PC-9 (cell line): ENCODE results near the gene GPLD1. TPM values are rescaled to one million over a fixed set of nuclear protein-coding genes. Genes with fewer than 3 reads are reported as not detected.

ENCODE experiments used
- BruUV-seq: library from RNA; stranded (reverse); fragments of 400-500 nt; replicated peaks from 2 replicates; lab custom pipeline; 2021; lab: Mats Ljungman, UMichigan
- CTCF ChIA-PET: fragments of 300-600 bp; sonication (Branson Sonifier 250); formaldehyde crosslinking; loops from one replicate; lab custom pipeline; 2022; ENCODE audit warnings: antibody characterized with exemption; lab: Charles Lee
- POLR2A ChIA-PET: fragments of 300-600 bp; sonication (Branson Sonifier 250); formaldehyde crosslinking; loops from one replicate; lab custom pipeline; 2022; ENCODE audit warnings: antibody characterized with exemption; ENCODE audit not compliant: unreplicated experiment; lab: Charles Lee
- DNase-seq, 2 experiments: peaks; one replicate each; pipeline versions ENCODE4 v3.0.0 to v3.0.0-alpha.2; 2015 to 2022; ENCODE audit warnings: mixed read lengths in 1 of 2
- H2AFZ ChIP-seq: fragments of 200-600 bp; sonication (generic); 2 replicates; pipeline ENCODE4 v1.8.1; 2017; ENCODE audit warnings: antibody characterized with exemption
- H3F3A ChIP-seq: fragments of 200-600 bp; sonication (generic); 2 replicates; pipeline ENCODE4 v1.8.1; 2017; ENCODE audit warnings: antibody characterized with exemption, mild to moderate bottlenecking, low read depth; ENCODE audit not compliant: insufficient read depth
- H3K27ac ChIP-seq: fragments of 200-600 bp; sonication (generic); 2 replicates; pipeline ENCODE4 v1.6.1; 2016; ENCODE audit warnings: mixed run types
- H3K27me3 ChIP-seq: fragments of 200-600 bp; sonication (generic); 2 replicates; pipeline ENCODE4 v1.6.1; 2016; ENCODE audit warnings: low read depth, mixed run types; ENCODE audit not compliant: insufficient read depth
- H3K36me3 ChIP-seq: fragments of 200-600 bp; sonication (generic); 2 replicates; pipeline ENCODE4 v1.6.1; 2016; ENCODE audit warnings: low read depth, mixed run types
- H3K4me1 ChIP-seq: fragments of 200-600 bp; sonication (generic); replicated peaks from 2 replicates; pipeline ENCODE4 v1.6.1; 2016; ENCODE audit warnings: mixed run types; ENCODE audit not compliant: insufficient read depth
- H3K4me2 ChIP-seq: fragments of 200-600 bp; sonication (generic); 2 replicates; pipeline ENCODE4 v1.6.1; 2017; ENCODE audit warnings: mixed run types
- H3K4me3 ChIP-seq: fragments of 200-600 bp; sonication (generic); 2 replicates; pipeline ENCODE4 v1.6.1; 2016; ENCODE audit warnings: mixed run types
- H3K79me2 ChIP-seq: fragments of 200-600 bp; sonication (generic); 2 replicates; pipeline ENCODE4 v1.6.1; 2017; ENCODE audit warnings: low read depth, mixed run types
- H3K9me2 ChIP-seq: fragments of 200-600 bp; sonication (generic); 2 replicates; pipeline ENCODE4 v1.8.1; 2017; ENCODE audit warnings: mild to moderate bottlenecking; ENCODE audit not compliant: insufficient read depth
- H3K9me3 ChIP-seq: fragments of 200-600 bp; sonication (generic); 2 replicates; pipeline ENCODE4 v1.8.1; 2016; ENCODE audit warnings: low read depth; ENCODE audit not compliant: insufficient read depth
- H4K20me1 ChIP-seq: fragments of 200-600 bp; sonication (generic); 2 replicates; pipeline ENCODE4 v1.8.1; 2017; ENCODE audit not compliant: insufficient read depth
- EZH2 ChIP-seq: fragments of 200-600 bp; sonication (generic); IDR thresholded peaks from 2 replicates; pipeline ENCODE4 v1.8.0; 2017; ENCODE audit warnings: antibody characterized with exemption, low read depth
- intact Hi-C: fragments of 100-400 bp; cut with micrococcal nuclease; formaldehyde crosslinking; loops from one replicate; pipeline ENCODE4 v1.10.0; 2022; ENCODE audit not compliant: unreplicated experiment
- total RNA-seq: library from RNA; stranded (reverse); gene quantifications from 2 replicates; pipeline ENCODE4 v1.2.3, GENCODE V29; 2021
- TF ChIP-seq, protein P1 (sequence below): fragments of 200-600 bp; sonication (generic); conservative IDR thresholded peaks from 2 replicates; pipeline ENCODE4 v1.6.1; 2017; ENCODE audit warnings: mixed run types, antibody characterized with exemption, mild to moderate bottlenecking, moderate library complexity

Gene GPLD1
- total RNA-seq, 1 experiment from 2014 or later: 2.0 TPM

DNA sequence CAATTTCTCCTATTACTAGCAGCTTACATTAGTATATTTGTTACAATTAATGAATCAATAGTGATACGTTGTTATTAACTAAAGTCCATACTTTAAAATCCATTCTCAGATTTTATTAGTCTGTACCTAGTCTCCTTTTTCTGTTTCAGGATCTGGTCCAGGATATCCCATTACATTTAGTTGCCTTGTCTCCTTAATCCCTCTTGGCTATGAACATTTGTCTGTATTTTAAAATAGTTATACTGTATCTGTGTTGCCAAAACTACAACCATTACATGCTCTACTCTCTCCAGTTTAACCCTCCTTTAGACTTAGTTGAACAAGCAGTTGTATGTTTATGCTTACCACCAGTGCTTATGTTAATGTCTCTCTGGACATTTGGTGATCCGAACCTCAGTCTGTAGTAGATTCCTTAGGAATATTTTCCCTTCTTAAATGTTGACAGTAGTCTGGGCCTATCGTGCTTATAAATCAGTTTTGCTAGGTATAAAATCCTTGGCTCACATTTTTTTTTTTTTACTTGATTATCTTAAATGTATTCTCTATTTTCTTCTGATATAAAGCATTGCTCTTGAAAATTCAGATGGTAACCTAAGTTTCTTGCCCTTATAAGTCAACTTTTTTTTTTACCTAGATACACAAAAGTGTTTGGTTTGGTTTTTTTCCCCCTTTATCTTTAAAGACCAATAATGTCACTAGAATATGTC lies 17.6 kb upstream of the GPLD1 start:
- no peak for DNase-seq
- no peak overlapping the region for H3K4me2 ChIP-seq
- no peaks in the 10 kb centered on the region for H3K79me2 ChIP-seq
- peaks cover 4% of the 10 kb centered on the region; the same call in 1 of the 2 replicates for H3K36me3 ChIP-seq
- H3K4me1 ChIP-seq: peaks cover 28% of the 10 kb centered on the region
- H3K4me3 ChIP-seq: no peak overlapping the region
- TF ChIP-seq, protein P1, sequence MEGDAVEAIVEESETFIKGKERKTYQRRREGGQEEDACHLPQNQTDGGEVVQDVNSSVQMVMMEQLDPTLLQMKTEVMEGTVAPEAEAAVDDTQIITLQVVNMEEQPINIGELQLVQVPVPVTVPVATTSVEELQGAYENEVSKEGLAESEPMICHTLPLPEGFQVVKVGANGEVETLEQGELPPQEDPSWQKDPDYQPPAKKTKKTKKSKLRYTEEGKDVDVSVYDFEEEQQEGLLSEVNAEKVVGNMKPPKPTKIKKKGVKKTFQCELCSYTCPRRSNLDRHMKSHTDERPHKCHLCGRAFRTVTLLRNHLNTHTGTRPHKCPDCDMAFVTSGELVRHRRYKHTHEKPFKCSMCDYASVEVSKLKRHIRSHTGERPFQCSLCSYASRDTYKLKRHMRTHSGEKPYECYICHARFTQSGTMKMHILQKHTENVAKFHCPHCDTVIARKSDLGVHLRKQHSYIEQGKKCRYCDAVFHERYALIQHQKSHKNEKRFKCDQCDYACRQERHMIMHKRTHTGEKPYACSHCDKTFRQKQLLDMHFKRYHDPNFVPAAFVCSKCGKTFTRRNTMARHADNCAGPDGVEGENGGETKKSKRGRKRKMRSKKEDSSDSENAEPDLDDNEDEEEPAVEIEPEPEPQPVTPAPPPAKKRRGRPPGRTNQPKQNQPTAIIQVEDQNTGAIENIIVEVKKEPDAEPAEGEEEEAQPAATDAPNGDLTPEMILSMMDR: no peak
- TF ChIP-seq EZH2: no peak
- no peaks in the 10 kb centered on the region for H3K9me2 ChIP-seq
- H3K27ac ChIP-seq: no peak overlapping the region
- no TSS peak for BruUV-seq
- intact Hi-C loops: no loop called here
- H3K9me3 ChIP-seq: no peaks in the 10 kb centered on the region; the same call in 1 of the 2 replicates
- H3F3A ChIP-seq: peaks cover 28% of the 10 kb centered on the region
- CTCF ChIA-PET: no interaction called here
- H3K27me3 ChIP-seq: no peaks in the 10 kb centered on the region
- no peaks in the 10 kb centered on the region for H4K20me1 ChIP-seq
- POLR2A ChIA-PET: no interaction called here
- H2AFZ ChIP-seq: no peak overlapping the region

- POLR2A ChIA-PET: interaction anchor here (0.7 kb wide), 2 partner anchors 59 to 887 kb away, joined by 3 read pairs; no protein-coding TSS in a partner anchor
- Histone ChIP-seq H3K79me2 (no peaks in the 10 kb centered on the region), H4K20me1 (no peaks in the 10 kb centered on the region), H3K36me3 (peaks cover 4% of the 10 kb centered on the region; the same call in 1 of the 2 replicates), H2AFZ (peak overlapping the region; percentile 53; the same call in 1 of the 2 replicates), H3K4me2 (peak overlapping the region; percentile 72), H3K9me3 (no peaks in the 10 kb centered on the region; the same call in 1 of the 2 replicates), H3K27ac (peak overlapping the region; percentile 74), H3K9me2 (no peaks in the 10 kb centered on the region), H3K4me1 (peaks cover 28% of the 10 kb centered on the region), H3K4me3 (peak overlapping the region; percentile 38; the same call in 1 of the 2 replicates), H3F3A (peaks cover 28% of the 10 kb centered on the region), H3K27me3 (no peaks in the 10 kb centered on the region)
- CTCF ChIA-PET: interaction anchor here (0.6 kb wide), 3 partner anchors 15 to 115 kb away, joined by 3 to 4 read pairs (median 4); partner anchors contain the start of gene GPLD1
- TF ChIP-seq, protein P1: no peak
- no peak for TF ChIP-seq EZH2
- peak; percentile 84 to 99 for DNase-seq
- intact Hi-C loops: loop anchor here (1.0 kb wide), 1 partner anchor 77 kb away; no protein-coding TSS in a partner anchor
- BruUV-seq: no TSS peak
These were observed 15.5 kb upstream of the GPLD1 start for GRCh38 chr6:24504649-24505586.

GRCh38 chr6:24504287-24504648 lies 14.9 kb upstream of the GPLD1 start:
- H3F3A ChIP-seq: peaks cover 24% of the 10 kb centered on the region
- H3K36me3 ChIP-seq: peaks cover 4% of the 10 kb centered on the region; the same call in 1 of the 2 replicates
- no peaks in the 10 kb centered on the region for H4K20me1 ChIP-seq
- H3K27ac ChIP-seq: peak overlapping the region; percentile 74
- H3K27me3 ChIP-seq: no peaks in the 10 kb centered on the region
- peaks cover 28% of the 10 kb centered on the region for H3K4me1 ChIP-seq
- H3K4me3 ChIP-seq: peak overlapping the region; percentile 38; the same call in 1 of the 2 replicates
- no peaks in the 10 kb centered on the region; the same call in 1 of the 2 replicates for H3K9me3 ChIP-seq
- H3K9me2 ChIP-seq: no peaks in the 10 kb centered on the region
- H3K79me2 ChIP-seq: no peaks in the 10 kb centered on the region
- ChIA-PET CTCF (interaction anchor here (0.6 kb wide), 3 partner anchors 15 to 114 kb away, joined by 3 to 4 read pairs (median 4); partner anchors contain the start of gene GPLD1), POLR2A (interaction anchor here (0.7 kb wide), 2 partner anchors 59 to 888 kb away, joined by 3 read pairs; no protein-coding TSS in a partner anchor)
- intact Hi-C loops: loop anchor here (1.0 kb wide), 1 partner anchor 76 kb away; no protein-coding TSS in a partner anchor
- no peak for DNase-seq
- BruUV-seq: no TSS peak
- H3K4me2 ChIP-seq: peak overlapping the region; percentile 72
- H2AFZ ChIP-seq: no peak overlapping the region
- TF ChIP-seq EZH2: no peak
- TF ChIP-seq, protein P1: no peak
